ENCODE results near the gene MYO15B. TPM values are rescaled to one million over a fixed set of nuclear protein-coding genes. Genes with fewer than 3 reads are reported as not detected.

The MYO15B gene
- total and polyA plus RNA-seq, 2 of the 13 experiments (the other 11 are each of a cell fraction or from before 2014, with no cell fraction given): 2.8 to 8.1 TPM

- peak; percentile 50; the same call in 1 of the 2 replicates for TF ChIP-seq SNAPC4 (CRISPR knock-in tag; IDR thresholded peaks at IDR 0.05)
- no peak for TF ChIP-seq FOXK2 (IDR thresholded peaks at IDR 0.05)
- TF ChIP-seq KLF6 (CRISPR knock-in tag; IDR thresholded peaks at IDR 0.05): peak; percentile 76; the same call in 1 of the 2 replicates
- no peak; the same call in 1 of the 2 replicates for TF ChIP-seq RELA (CRISPR knock-in tag; IDR thresholded peaks at IDR 0.05)
- TF ChIP-seq ZNF224 (CRISPR knock-in tag; IDR thresholded peaks at IDR 0.05): 0 out of 2 replicates have a peak, but pooled peaks have one; percentile 10
- no peak for TF ChIP-seq HMGA1 (CRISPR knock-in tag; conservative IDR thresholded peaks at IDR 0.05)
- TF ChIP-seq SRF (IDR thresholded peaks at IDR 0.05; ENCODE audit: low read depth, low read length): no peak
- peak; percentile 95; the same call in 1 of the 2 replicates for TF ChIP-seq ZIK1 (CRISPR knock-in tag; IDR thresholded peaks at IDR 0.05; ENCODE audit: borderline replicate concordance, low read depth)
- TF ChIP-seq ZNF660 (CRISPR knock-in tag; IDR thresholded peaks at IDR 0.05; ENCODE audit: borderline replicate concordance, low read depth): 0 out of 2 replicates have a peak, but pooled peaks have one; percentile 54
- TF ChIP-seq ZNF674 (CRISPR knock-in tag; IDR thresholded peaks at IDR 0.05; ENCODE audit: low read depth): no peak
- TF ChIP-seq XBP1 (CRISPR knock-in tag; IDR thresholded peaks at IDR 0.05): no peak
- no peak; the same call in 1 of the 2 replicates for TF ChIP-seq ZNF34 (CRISPR knock-in tag; IDR thresholded peaks at IDR 0.05; ENCODE audit: borderline replicate concordance)
- no peak for TF ChIP-seq ZNF101 (CRISPR knock-in tag; IDR thresholded peaks at IDR 0.05; ENCODE audit: borderline replicate concordance, low read depth)
- no peak for TF ChIP-seq YY1 (IDR thresholded peaks at IDR 0.05; ENCODE audit: insufficient read depth, insufficient replicate concordance, low read depth, low read length)
- peak; percentile 84 for TF ChIP-seq ZSCAN21 (CRISPR knock-in tag; IDR thresholded peaks at IDR 0.05; ENCODE audit: borderline replicate concordance)
- TF ChIP-seq ZNF746 (CRISPR knock-in tag; IDR thresholded peaks at IDR 0.05): 0 out of 2 replicates have a peak, but pooled peaks have one; percentile 38
- TF ChIP-seq MAF1 (CRISPR knock-in tag; IDR thresholded peaks at IDR 0.05; ENCODE audit: borderline replicate concordance): no peak
- TF ChIP-seq ZSCAN5A (CRISPR knock-in tag; IDR thresholded peaks at IDR 0.05; ENCODE audit: borderline replicate concordance): 0 out of 2 replicates have a peak, but pooled peaks have one; percentile 37
- TF ChIP-seq KAT8 (CRISPR knock-in tag; IDR thresholded peaks at IDR 0.05): peak; percentile 87
- TF ChIP-seq ZNF652 (CRISPR knock-in tag; IDR thresholded peaks at IDR 0.05; ENCODE audit: borderline replicate concordance, low read depth): no peak
- TF ChIP-seq SMARCC2 (IDR thresholded peaks at IDR 0.05): no peak
- 0 out of 2 replicates have a peak, but pooled peaks have one; percentile 53 for TF ChIP-seq TMF1 (CRISPR knock-in tag; IDR thresholded peaks at IDR 0.05; ENCODE audit: low read depth)
- TF ChIP-seq SRSF9 (IDR thresholded peaks at IDR 0.05; ENCODE audit: borderline replicate concordance, insufficient read depth, low read depth, low read length, poor library complexity, severe bottlenecking): no peak
- TF ChIP-seq EZH2 (conservative IDR thresholded peaks at IDR 0.05; ENCODE audit: low read depth, low read length): no peak
Measured at GRCh38 chr17:75549246-75550138, 38.1 kb upstream of the MYO15B start (continued).

All from HepG2 (cell line).